Smooth muscle cell (in vitro differentiated cells): Measurements from ENCODE around the gene CHEK2. TPM values are rescaled to one million over a fixed set of nuclear protein-coding genes. Genes with fewer than 3 reads are reported as not detected.

Experiments used
- DNase-seq: peaks from one replicate; lab custom pipeline; 2025; ENCODE audit not compliant: unreplicated experiment; lab: John Stamatoyannopoulos, UW
- H2AFZ ChIP-seq: fragments of 200-600 bp; sonication (generic); 2 replicates; pipeline ENCODE4 v1.6.0; 2016; ENCODE audit warnings: antibody characterized with exemption, low read depth, mild to moderate bottlenecking
- H3F3A ChIP-seq: fragments of 200-600 bp; sonication (generic); 2 replicates; pipeline ENCODE4 v1.6.0; 2017; ENCODE audit warnings: antibody characterized with exemption, low read depth
- H3K27ac ChIP-seq: fragments of 200-600 bp; sonication (generic); 2 replicates; pipeline ENCODE4 v1.5.1; 2016; ENCODE audit warnings: low read depth, mild to moderate bottlenecking
- H3K27me3 ChIP-seq: fragments of 200-600 bp; sonication (generic); 2 replicates; pipeline ENCODE4 v1.6.1; 2016; ENCODE audit warnings: low read depth, mild to moderate bottlenecking
- H3K36me3 ChIP-seq: fragments of 200-600 bp; sonication (generic); 2 replicates; pipeline ENCODE4 v1.5.1; 2016; ENCODE audit warnings: low read depth
- H3K4me1 ChIP-seq: fragments of 200-600 bp; sonication (generic); 2 replicates; pipeline ENCODE4 v1.5.1; 2016; ENCODE audit warnings: low read depth
- H3K4me2 ChIP-seq: fragments of 200-600 bp; sonication (generic); 2 replicates; pipeline ENCODE4 v1.6.0; 2016; ENCODE audit warnings: mild to moderate bottlenecking
- H3K4me3 ChIP-seq: fragments of 200-600 bp; sonication (generic); 2 replicates; pipeline ENCODE4 v1.5.1; 2016; ENCODE audit warnings: mild to moderate bottlenecking
- H3K79me2 ChIP-seq: fragments of 200-600 bp; sonication (generic); 2 replicates; pipeline ENCODE4 v1.6.0; 2016; ENCODE audit warnings: low read depth, mild to moderate bottlenecking
- H3K9ac ChIP-seq: fragments of 200-600 bp; sonication (generic); 2 replicates; pipeline ENCODE4 v1.6.0; 2016; ENCODE audit warnings: low read depth
- H3K9me3 ChIP-seq: fragments of 200-600 bp; sonication (generic); replicated peaks from 2 replicates; pipeline ENCODE4 v1.5.1; 2016; ENCODE audit warnings: low read depth
- H4K20me1 ChIP-seq: fragments of 200-600 bp; sonication (generic); 2 replicates; pipeline ENCODE4 v1.6.0; 2016; ENCODE audit warnings: low read depth
- WGBS: methylation state at CpG from one replicate; pipeline ENCODE4 v1.1.7; 2016; ENCODE audit warnings: low lambda C conversion rate; 5-methylcytosine and 5-hydroxymethylcytosine counted together
- polyA plus RNA-seq: library from polyadenylated mRNA; unstranded; fragments of >200 nt; fragmentation: Nextera tagmentation; extraction: Ambion mirVana; gene quantifications from 2 replicates; pipeline ENCODE4 v1.2.1, GENCODE V29; 2016
- total RNA-seq: library from RNA; depleted of rRNA; stranded (reverse); fragments of >200 nt; gene quantifications from 2 replicates; pipeline ENCODE4 v1.2.3, GENCODE V29; 2014
- TF ChIP-seq, protein P1 (sequence below): fragments of 200-600 bp; sonication (generic); IDR thresholded peaks from 2 replicates; pipeline ENCODE4 v1.5.1; 2017; ENCODE audit warnings: borderline replicate concordance, mild to moderate bottlenecking, antibody characterized with exemption; ENCODE audit not compliant: insufficient read depth, poor library complexity, severe bottlenecking

CHEK2 gene
- total and polyA plus RNA-seq, 2 experiments from 2014 or later = 11.5 to 12.7 TPM

DNA sequence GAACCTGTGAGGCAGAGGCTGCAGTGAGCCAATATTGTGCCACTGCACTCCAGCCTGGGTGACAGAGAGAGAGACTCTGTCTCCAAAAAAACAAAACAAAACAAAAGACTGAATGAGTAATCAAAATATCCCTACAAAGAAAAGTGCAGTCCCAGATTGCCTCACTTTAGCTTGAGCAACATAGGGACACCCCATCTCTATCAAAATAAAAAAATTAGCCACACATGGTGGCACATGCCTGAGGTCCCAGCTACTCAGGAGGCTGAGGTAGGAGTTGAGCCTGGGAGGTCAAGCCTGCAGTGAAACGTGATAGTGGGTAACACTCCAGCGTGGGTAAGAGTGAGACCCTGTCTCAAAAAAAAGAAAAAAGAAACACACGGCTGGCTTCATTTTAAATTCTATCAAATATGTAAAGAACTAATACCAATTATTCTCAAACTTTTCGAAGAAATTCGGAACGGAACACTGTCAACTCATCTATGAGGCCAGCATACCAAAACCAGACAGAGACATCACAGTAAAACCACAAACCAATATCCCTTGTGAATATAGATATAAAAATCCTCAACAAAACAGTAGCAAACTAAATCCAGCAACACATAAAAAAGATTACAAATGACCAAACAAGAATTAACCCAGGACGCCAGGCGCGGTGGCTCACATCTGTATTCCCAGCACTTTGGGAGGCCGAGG is 12.9 kb downstream of the CHEK2 start:
- Histone ChIP-seq H4K20me1 (no peaks in the 10 kb centered on the region), H3K9me3 (no peaks in the 10 kb centered on the region), H3K4me1 (no peaks in the 10 kb centered on the region), H2AFZ (no peak overlapping the region), H3K4me2 (no peak overlapping the region), H3F3A (no peaks in the 10 kb centered on the region), H3K27me3 (no peaks in the 10 kb centered on the region), H3K79me2 (no peaks in the 10 kb centered on the region), H3K27ac (no peak overlapping the region), H3K4me3 (no peak overlapping the region), H3K36me3 (no peaks in the 10 kb centered on the region), H3K9ac (no peak overlapping the region)
- TF ChIP-seq, protein P1, sequence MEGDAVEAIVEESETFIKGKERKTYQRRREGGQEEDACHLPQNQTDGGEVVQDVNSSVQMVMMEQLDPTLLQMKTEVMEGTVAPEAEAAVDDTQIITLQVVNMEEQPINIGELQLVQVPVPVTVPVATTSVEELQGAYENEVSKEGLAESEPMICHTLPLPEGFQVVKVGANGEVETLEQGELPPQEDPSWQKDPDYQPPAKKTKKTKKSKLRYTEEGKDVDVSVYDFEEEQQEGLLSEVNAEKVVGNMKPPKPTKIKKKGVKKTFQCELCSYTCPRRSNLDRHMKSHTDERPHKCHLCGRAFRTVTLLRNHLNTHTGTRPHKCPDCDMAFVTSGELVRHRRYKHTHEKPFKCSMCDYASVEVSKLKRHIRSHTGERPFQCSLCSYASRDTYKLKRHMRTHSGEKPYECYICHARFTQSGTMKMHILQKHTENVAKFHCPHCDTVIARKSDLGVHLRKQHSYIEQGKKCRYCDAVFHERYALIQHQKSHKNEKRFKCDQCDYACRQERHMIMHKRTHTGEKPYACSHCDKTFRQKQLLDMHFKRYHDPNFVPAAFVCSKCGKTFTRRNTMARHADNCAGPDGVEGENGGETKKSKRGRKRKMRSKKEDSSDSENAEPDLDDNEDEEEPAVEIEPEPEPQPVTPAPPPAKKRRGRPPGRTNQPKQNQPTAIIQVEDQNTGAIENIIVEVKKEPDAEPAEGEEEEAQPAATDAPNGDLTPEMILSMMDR = no peak
- WGBS = 81% methylated on average over 10 of the region's 10 CpGs
- DNase-seq = no peak

DNA sequence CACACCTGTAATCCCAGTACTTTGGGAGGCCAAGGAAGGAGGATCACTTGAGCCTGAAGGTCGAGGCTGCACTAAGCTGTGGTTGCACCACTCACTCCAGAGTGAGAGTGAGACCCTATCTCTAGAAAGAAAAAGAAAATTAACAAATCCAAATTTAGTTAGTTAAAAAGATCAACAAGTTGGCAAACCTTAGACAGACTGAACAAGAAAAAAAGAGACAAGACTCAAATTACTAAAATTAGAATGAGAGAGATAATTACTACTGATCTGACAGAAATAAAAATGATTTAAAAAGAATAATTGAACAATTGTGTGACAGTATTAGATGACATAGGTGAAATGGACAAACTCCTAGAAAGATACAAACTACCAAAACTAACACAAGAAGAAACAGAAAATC is 13.6 kb downstream of the CHEK2 start:
- no peak overlapping the region for H2AFZ ChIP-seq
- no peaks in the 10 kb centered on the region for H3K4me1 ChIP-seq
- no peak overlapping the region for H3K9ac ChIP-seq
- H3F3A ChIP-seq = no peaks in the 10 kb centered on the region
- no peaks in the 10 kb centered on the region for H3K79me2 ChIP-seq
- no peak overlapping the region for H3K4me3 ChIP-seq
- no peak overlapping the region for H3K4me2 ChIP-seq
- no peaks in the 10 kb centered on the region for H3K9me3 ChIP-seq
- no peak for DNase-seq
- H4K20me1 ChIP-seq = no peaks in the 10 kb centered on the region
- 96% methylated on average over 1 of the region's 1 CpG for WGBS
- no peak overlapping the region for H3K27ac ChIP-seq
- H3K36me3 ChIP-seq = no peaks in the 10 kb centered on the region
- TF ChIP-seq, protein P1 = no peak
- no peaks in the 10 kb centered on the region for H3K27me3 ChIP-seq

DNA sequence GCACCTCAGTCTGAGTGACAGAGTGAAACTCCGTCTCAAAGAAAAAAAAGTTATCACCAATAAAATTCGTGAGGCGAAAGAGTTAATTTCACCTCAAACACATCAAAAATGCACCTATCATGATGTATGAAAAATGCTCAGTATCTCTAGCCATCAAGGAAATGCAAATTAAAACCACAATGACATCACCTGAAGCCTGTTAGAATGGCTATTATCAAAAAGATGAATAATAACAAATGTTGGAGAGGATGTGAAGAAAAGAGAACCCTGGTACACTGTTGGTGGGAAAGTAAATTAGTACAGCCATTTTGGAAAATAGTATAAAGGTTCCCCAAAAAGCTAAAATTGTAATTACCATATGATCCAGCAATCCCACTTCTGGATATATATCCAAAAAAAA is 23.6 kb downstream of the CHEK2 start:
- H3K9ac ChIP-seq = no peak overlapping the region
- H3K4me1 ChIP-seq = no peaks in the 10 kb centered on the region
- H3K27me3 ChIP-seq = no peaks in the 10 kb centered on the region
- H2AFZ ChIP-seq = no peak overlapping the region
- no peaks in the 10 kb centered on the region for H3K36me3 ChIP-seq
- no peak overlapping the region for H3K4me2 ChIP-seq
- DNase-seq = no peak
- no peak overlapping the region for H3K4me3 ChIP-seq
- no peak overlapping the region for H3K27ac ChIP-seq
- no peaks in the 10 kb centered on the region for H3K79me2 ChIP-seq
- no peaks in the 10 kb centered on the region for H4K20me1 ChIP-seq
- H3F3A ChIP-seq = peaks cover under 1% of the 10 kb centered on the region
- TF ChIP-seq, protein P1 = no peak
- WGBS = 98% methylated on average over 3 of the region's 3 CpGs
- H3K9me3 ChIP-seq = no peaks in the 10 kb centered on the region

DNA sequence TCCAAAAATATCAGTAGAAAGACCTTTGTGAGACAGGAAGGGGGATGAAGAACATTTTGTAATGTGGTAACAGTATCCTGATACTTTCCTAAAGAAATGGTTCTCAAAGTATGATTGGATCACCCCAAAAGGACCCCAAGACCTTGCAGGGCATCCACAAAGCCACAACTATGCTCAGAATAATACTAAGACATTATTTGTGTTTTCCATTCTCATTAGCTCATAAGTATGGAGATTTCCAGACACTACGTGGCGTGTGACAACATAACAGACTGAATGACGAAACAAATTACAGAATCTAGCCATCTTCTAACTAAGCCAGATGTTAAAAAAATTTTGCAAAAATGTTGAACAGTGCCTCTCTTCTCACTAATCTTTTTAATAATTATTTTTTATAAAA is 24.9 kb downstream of the CHEK2 start:
- Histone ChIP-seq H3K9me3 (no peaks in the 10 kb centered on the region), H3K36me3 (no peaks in the 10 kb centered on the region), H3K4me1 (peaks cover 3% of the 10 kb centered on the region), H3K9ac (no peak overlapping the region), H3F3A (peaks cover 11% of the 10 kb centered on the region), H3K4me2 (no peak overlapping the region), H2AFZ (no peak overlapping the region), H3K79me2 (no peaks in the 10 kb centered on the region), H3K4me3 (no peak overlapping the region), H3K27me3 (no peaks in the 10 kb centered on the region), H4K20me1 (no peaks in the 10 kb centered on the region), H3K27ac (no peak overlapping the region)
- TF ChIP-seq, protein P1 = no peak
- 90% methylated on average over 3 of the region's 3 CpGs for WGBS
- no peak for DNase-seq
